Hematopoietic multipotent progenitor cell treated with erythropoietin and hydrocortisone succinate and interleukin-3 and kit ligand, for 8 days (in vitro differentiated cells): ENCODE measurements around the gene FCRL2.

Source experiments
- DNase-seq: peaks from one replicate; pipeline ENCODE4 v3.0.0-alpha.2; 2015

Gene FCRL2

GRCh38 chr1:157776971-157777391 lies at the start of gene FCRL2:
Gene FCRL2, minus strand, starts transcription at chr1:157777132. Its CDS starts 59 bp downstream, at chr1:157777073.
- no peak for DNase-seq

GRCh38 chr1:157820299-157820698 lies 43.4 kb upstream of the FCRL2 start:
- no peak for DNase-seq

GRCh38 chr1:157819896-157820295 lies 43.0 kb upstream of the FCRL2 start, which contains the start of gene FCRL1:
Gene FCRL1, minus strand, starts transcription at chr1:157820120. Its CDS starts 83 bp downstream, at chr1:157820037.
- no peak for DNase-seq

GRCh38 chr1:157819215-157819614 lies 42.3 kb upstream of the FCRL2 start:
- DNase-seq = no peak

- DNase-seq = no peak
Measured at GRCh38 chr1:157813269-157813668, 36.3 kb upstream of the FCRL2 start.

GRCh38 chr1:157806431-157807149 lies 29.7 kb upstream of the FCRL2 start:
- no peak for DNase-seq

- DNase-seq = no peak
Measured at GRCh38 chr1:157803851-157804250, 26.9 kb upstream of the FCRL2 start.

GRCh38 chr1:157799996-157800395 lies 23.1 kb upstream of the FCRL2 start:
- no peak for DNase-seq

GRCh38 chr1:157798211-157798610 lies 21.3 kb upstream of the FCRL2 start:
- no peak for DNase-seq

GRCh38 chr1:157785248-157785647 lies 8.3 kb upstream of the FCRL2 start:
- no peak for DNase-seq

- DNase-seq = no peak
Measured at GRCh38 chr1:157784801-157785200, 7.9 kb upstream of the FCRL2 start.

GRCh38 chr1:157782931-157783330 lies 6.0 kb upstream of the FCRL2 start:
- no peak for DNase-seq

- DNase-seq = no peak
Measured at GRCh38 chr1:157781048-157781447, 4.1 kb upstream of the FCRL2 start.

- DNase-seq = no peak
Measured at GRCh38 chr1:157775101-157775870, 1.6 kb downstream of the FCRL2 start.

GRCh38 chr1:157774412-157774811 lies 2.5 kb downstream of the FCRL2 start:
- DNase-seq = no peak

- DNase-seq = no peak
Measured at GRCh38 chr1:157773493-157774350, 3.2 kb downstream of the FCRL2 start.

GRCh38 chr1:157771661-157772425 lies 5.1 kb downstream of the FCRL2 start:
- DNase-seq = no peak

GRCh38 chr1:157770442-157771043 lies 6.4 kb downstream of the FCRL2 start:
- DNase-seq = no peak

GRCh38 chr1:157766792-157767191 lies 10.1 kb downstream of the FCRL2 start:
- no peak for DNase-seq

GRCh38 chr1:157758018-157758417 lies 18.9 kb downstream of the FCRL2 start:
- DNase-seq = no peak

GRCh38 chr1:157753611-157754010 lies 23.3 kb downstream of the FCRL2 start:
- DNase-seq = no peak

- DNase-seq = no peak
Measured at GRCh38 chr1:157751283-157751682, 25.6 kb downstream of the FCRL2 start.
